Ammon's horn (tissue), 1 donor: ENCODE results near the gene MCU.
"Not testable (repeated sequence)": the region's sequence is repeated elsewhere in the genome, so short reads cannot be mapped to it uniquely, and the experiment has no call there.

Source experiments
- DNase-seq: peaks from one replicate; pipeline ENCODE4 v3.0.0-alpha.2; 2016; ENCODE audit warnings: low spot score

The MCU gene

GRCh38 chr10:72687035-72687434 is 4.9 kb upstream of the MCU start:
- DNase-seq, result no peak

GRCh38 chr10:72688208-72688651 is 3.7 kb upstream of the MCU start:
- DNase-seq, result no peak

- DNase-seq, result no peak
These were observed 2.3 kb upstream of the MCU start for GRCh38 chr10:72689660-72690059.

- no peak for DNase-seq
These were observed 1.7 kb upstream of the MCU start for GRCh38 chr10:72690071-72690755.

- no peak for DNase-seq
These were observed 477 bp upstream of the MCU start for GRCh38 chr10:72691470-72691862.

GRCh38 chr10:72692744-72692993 is 726 bp downstream of the MCU start:
- no peak for DNase-seq

GRCh38 chr10:72692994-72693781 is 1.2 kb downstream of the MCU start:
- peak; percentile 7 for DNase-seq

- DNase-seq, result peak; percentile 56
These were observed 2.8 kb downstream of the MCU start for GRCh38 chr10:72694476-72695369.

GRCh38 chr10:72695496-72695895 is 3.6 kb downstream of the MCU start:
- DNase-seq, result no peak

GRCh38 chr10:72697716-72698115 is 5.8 kb downstream of the MCU start:
- no peak for DNase-seq

- not testable (repeated sequence) for DNase-seq
These were observed 10.5 kb downstream of the MCU start for GRCh38 chr10:72702465-72702864.

GRCh38 chr10:72702868-72703581 is 11.1 kb downstream of the MCU start:
- no peak for DNase-seq

GRCh38 chr10:72704117-72704516 is 12.2 kb downstream of the MCU start:
- no peak for DNase-seq

GRCh38 chr10:72709041-72709440 is 17.1 kb downstream of the MCU start:
- DNase-seq, result no peak

GRCh38 chr10:72712136-72712535 is 20.2 kb downstream of the MCU start:
- peak; percentile 29 for DNase-seq

- no peak for DNase-seq
These were observed 28.1 kb downstream of the MCU start for GRCh38 chr10:72719941-72720592.

- DNase-seq, result peak; percentile 10
These were observed 29.1 kb downstream of the MCU start for GRCh38 chr10:72720814-72721660.

GRCh38 chr10:72727130-72727529 is 35.2 kb downstream of the MCU start:
- peak; percentile 18 for DNase-seq

GRCh38 chr10:72728462-72728861 is 36.5 kb downstream of the MCU start:
- DNase-seq, result no peak

- no peak for DNase-seq
These were observed 37.6 kb downstream of the MCU start for GRCh38 chr10:72729528-72729927.

- DNase-seq, result no peak
These were observed 38.5 kb downstream of the MCU start for GRCh38 chr10:72730479-72730878.
